Measurements from ENCODE around the gene GNG7.

GNG7 gene

DNA sequence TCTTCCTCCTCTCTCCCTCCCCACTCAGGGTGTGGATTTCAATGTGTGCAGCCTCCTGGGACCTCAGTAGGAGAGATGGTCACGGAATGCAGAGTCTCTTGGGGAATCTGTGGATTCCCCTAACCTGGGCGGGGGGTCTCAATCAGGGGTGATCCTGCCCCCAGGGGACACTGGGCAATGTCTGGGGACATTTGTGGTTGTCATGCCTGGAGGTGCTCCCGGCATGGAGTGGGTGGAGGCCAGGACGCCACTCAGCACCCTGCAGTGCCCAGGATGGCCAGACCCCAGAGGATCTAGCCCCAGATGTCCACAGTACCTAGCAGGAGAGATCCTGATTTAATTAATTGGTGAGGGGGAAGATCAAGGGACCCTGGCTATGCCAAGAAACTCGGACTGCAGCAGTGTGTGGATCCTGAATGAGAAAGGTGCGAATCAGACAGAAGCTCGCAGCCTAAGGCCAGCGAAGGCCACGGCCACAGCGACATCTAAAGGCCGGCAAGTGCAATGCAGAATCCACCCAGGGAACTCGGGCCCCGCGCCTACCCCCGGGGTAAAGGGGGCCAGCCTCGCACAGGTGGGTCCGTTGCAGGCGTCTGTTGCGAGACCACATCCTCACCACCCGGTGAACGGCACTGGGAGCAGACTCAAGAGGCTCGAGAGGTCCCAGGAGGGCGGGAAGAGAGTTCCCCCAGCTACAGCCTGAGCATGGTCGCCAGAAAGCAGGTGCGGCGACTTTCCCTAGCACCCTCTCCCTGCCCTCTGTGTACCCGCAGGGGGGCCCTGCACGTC is 88.8 kb downstream of the GNG7 start:
- peak; percentile 56 for DNase-seq (ENCODE audit: extremely low spot score)
- CTCF ChIA-PET: interaction anchor here (0.6 to 1.2 kb wide), 7 partner anchors 9 to 291 kb away, joined by 3 to 5 read pairs (median 3); no protein-coding TSS in a partner anchor
- POLR2A ChIA-PET: interaction anchor here (1.6 kb wide), 1 partner anchor 138 kb away, joined by 14 read pairs; the partner anchor contains the start of gene GADD45B
- no peak for TF ChIP-seq BHLHE40 (IDR thresholded peaks at IDR 0.05; ENCODE audit: borderline replicate concordance)
- TF ChIP-seq HDGF (IDR thresholded peaks at IDR 0.05; ENCODE audit: borderline replicate concordance): no peak
- TF ChIP-seq TARDBP (IDR thresholded peaks at IDR 0.05): no peak
- TF ChIP-seq, protein P1, sequence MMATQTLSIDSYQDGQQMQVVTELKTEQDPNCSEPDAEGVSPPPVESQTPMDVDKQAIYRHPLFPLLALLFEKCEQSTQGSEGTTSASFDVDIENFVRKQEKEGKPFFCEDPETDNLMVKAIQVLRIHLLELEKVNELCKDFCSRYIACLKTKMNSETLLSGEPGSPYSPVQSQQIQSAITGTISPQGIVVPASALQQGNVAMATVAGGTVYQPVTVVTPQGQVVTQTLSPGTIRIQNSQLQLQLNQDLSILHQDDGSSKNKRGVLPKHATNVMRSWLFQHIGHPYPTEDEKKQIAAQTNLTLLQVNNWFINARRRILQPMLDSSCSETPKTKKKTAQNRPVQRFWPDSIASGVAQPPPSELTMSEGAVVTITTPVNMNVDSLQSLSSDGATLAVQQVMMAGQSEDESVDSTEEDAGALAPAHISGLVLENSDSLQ (IDR thresholded peaks at IDR 0.05): no peak

DNA sequence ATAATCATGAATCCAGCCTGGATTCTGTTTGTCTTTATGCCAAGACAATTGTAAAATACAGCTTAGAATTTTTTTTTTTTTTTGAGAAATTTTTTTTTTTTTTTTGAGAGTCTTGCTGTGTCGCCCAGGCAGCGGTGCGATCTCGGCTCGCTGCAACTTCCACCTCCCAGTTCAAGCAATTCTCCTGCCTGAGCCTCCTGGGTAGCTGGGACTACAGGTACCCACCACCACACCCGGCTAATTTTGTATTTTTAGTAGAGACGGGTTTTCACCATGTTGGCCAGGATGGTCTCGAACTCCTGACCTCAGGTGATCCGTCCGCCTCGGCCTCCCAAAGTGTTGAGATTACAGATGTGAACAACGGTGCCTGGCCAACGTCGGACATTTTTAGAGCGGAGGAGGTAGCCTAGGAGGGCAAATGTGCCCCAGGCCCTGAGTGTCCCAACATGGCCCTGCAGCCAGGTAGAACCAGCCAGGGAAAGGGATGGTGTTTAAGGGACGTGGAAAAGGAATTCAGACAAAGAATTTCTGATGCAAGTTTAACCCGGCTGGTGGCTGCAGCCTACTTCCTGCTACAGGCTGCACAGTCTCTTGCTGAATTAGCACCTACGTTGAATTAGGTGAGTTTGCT is 89.8 kb downstream of the GNG7 start:
- no peak for TF ChIP-seq ELF4 (IDR thresholded peaks at IDR 0.05)
- TF ChIP-seq FOXA1 (IDR thresholded peaks at IDR 0.05): no peak
- no peak for TF ChIP-seq L3MBTL2 (conservative IDR thresholded peaks at IDR 0.05)
- no peak for TF ChIP-seq ARNT (IDR thresholded peaks at IDR 0.05)
- no peak for TF ChIP-seq TARDBP (IDR thresholded peaks at IDR 0.05)
- TF ChIP-seq ZNF384 (IDR thresholded peaks at IDR 0.05): no peak
- no peak for TF ChIP-seq BHLHE40 (IDR thresholded peaks at IDR 0.05; ENCODE audit: borderline replicate concordance)
- TF ChIP-seq, protein P1 (IDR thresholded peaks at IDR 0.05): no peak
- no peak for TF ChIP-seq LEF1 (IDR thresholded peaks at IDR 0.05; ENCODE audit: borderline replicate concordance)
- TF ChIP-seq SUZ12 (IDR thresholded peaks at IDR 0.05): no peak
- TF ChIP-seq CTBP1 (IDR thresholded peaks at IDR 0.05; ENCODE audit: borderline replicate concordance): no peak
- no peak for TF ChIP-seq NFRKB (IDR thresholded peaks at IDR 0.05)
- no peak for TF ChIP-seq FOXK2 (IDR thresholded peaks at IDR 0.05)
- TF ChIP-seq HDGF (IDR thresholded peaks at IDR 0.05; ENCODE audit: borderline replicate concordance): no peak
- TF ChIP-seq FOXM1 (IDR thresholded peaks at IDR 0.05; ENCODE audit: borderline replicate concordance): no peak
- TF ChIP-seq SP1 (IDR thresholded peaks at IDR 0.05): no peak
- POLR2A ChIA-PET: interaction anchor here (5.9 kb wide), 1 partner anchor 136 kb away, joined by 81 read pairs; the partner anchor contains the start of gene GADD45B
- CTCF ChIA-PET: interaction anchor here (0.7 to 1.0 kb wide), 3 partner anchors 14 to 181 kb away, joined by 3 to 5 read pairs (median 3); no protein-coding TSS in a partner anchor
- DNase-seq (ENCODE audit: extremely low spot score): no peak

DNA sequence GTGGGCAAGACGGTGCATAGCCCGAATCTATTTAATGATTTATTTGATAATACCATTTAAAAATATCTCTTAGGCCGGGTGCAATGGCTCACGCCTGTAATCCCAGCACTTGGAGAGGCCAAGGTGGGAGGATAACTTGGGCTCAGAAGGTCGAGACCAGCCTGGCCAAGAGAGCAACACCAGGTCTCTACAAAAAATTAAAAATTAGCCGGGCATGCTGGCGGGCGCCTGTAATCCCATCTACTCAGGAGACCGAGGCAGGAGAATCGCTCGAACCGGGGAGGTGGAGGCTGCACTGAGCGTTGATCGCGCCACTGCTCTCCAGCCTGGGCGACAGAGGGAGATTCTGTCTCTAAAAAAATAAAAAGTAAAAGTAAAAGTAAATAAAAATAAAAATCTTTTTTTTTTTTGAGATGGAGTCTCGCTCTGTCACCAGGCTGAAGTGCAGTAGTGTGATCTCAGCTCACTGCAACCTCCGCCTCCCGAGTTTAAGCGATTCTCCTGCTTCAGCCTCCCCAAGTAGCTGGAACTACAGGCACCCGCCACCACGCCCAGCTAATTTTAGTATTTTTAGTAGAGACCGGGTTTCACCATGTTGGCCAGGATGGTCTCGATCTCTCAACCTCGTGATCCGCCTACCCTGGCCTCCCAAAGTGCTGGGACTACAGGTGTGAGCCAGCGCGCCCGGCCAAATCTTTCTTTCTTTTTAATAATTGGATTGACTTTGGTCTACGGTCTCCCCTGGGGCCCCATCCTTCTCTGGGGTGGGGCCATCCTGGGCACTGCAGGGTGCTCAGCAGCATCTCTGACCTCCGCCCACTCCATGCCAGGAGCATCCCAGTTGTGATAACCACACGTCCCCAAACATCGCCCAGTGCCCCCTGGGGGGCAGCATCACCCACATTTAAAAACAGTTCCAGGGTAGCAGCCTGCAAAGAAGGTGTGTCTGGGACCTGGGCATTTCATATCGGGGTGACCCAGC is 90.7 kb downstream of the GNG7 start:
- DNase-seq (ENCODE audit: extremely low spot score): no peak
- ChIA-PET CTCF (interaction anchor here (0.5 to 1.8 kb wide), 16 partner anchors 8 to 232 kb away, joined by 3 to 15 read pairs (median 4); partner anchors contain the start of genes GADD45B and LMNB2), POLR2A (interaction anchor here (0.5 to 5.9 kb wide), 11 partner anchors 9 to 184 kb away, joined by 3 to 81 read pairs (median 4); partner anchors contain the start of genes GADD45B, LMNB2 and TIMM13)
- TF ChIP-seq BHLHE40 (IDR thresholded peaks at IDR 0.05; ENCODE audit: borderline replicate concordance) (no peak), ZNF384 (IDR thresholded peaks at IDR 0.05) (no peak), NFRKB (IDR thresholded peaks at IDR 0.05) (no peak), FOXA1 (IDR thresholded peaks at IDR 0.05) (no peak), L3MBTL2 (conservative IDR thresholded peaks at IDR 0.05) (no peak), CTBP1 (IDR thresholded peaks at IDR 0.05; ENCODE audit: borderline replicate concordance) (no peak), ELF4 (IDR thresholded peaks at IDR 0.05) (no peak), ARNT (IDR thresholded peaks at IDR 0.05) (no peak)
- TF ChIP-seq, protein P1 (IDR thresholded peaks at IDR 0.05): no peak

DNA sequence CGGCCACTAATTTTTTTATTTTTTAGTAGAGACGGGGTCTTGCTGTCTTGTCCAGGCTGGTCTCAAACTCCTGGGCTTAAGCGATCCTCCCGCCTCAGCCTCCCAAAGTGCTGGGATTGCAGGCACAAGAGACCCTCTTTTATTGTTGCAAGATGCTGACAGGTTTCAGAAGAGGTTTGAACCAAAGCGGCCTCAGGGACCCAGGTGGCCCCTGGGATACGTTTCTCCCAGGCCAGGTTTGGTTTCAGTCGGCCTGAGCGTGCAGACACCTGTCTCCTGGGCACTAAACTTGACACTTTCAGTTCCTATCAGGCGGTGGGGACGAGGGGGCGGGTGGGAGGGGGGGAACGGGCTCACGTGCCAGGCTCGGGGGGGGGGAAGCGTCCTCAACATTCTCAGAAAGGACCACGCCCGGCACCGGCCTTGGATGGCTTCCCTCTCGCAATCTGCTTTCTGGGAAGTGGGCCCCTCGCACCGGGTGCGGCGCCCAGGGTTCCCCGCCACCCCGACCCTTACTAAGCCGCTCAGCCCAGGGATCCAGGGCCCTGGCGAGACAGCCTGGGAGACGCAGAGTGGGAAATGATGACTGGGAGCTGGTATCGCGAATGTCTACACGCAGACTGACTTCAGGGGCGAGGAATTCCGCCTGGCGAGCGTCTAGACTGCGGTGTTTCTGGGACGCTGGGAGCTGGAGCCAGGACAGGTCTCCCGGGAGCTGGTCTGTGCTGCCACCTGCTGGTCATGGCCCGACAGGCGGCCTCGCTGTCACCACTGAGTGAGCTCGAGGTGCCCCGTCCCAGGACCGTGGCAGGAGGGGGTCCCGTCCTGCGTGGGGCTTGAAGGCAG is 91.6 kb downstream of the GNG7 start:
- TF ChIP-seq FOXA1 (IDR thresholded peaks at IDR 0.05) (no peak), CTBP1 (IDR thresholded peaks at IDR 0.05; ENCODE audit: borderline replicate concordance) (no peak), SP1 (IDR thresholded peaks at IDR 0.05) (no peak), FOXM1 (IDR thresholded peaks at IDR 0.05; ENCODE audit: borderline replicate concordance) (no peak), ZNF384 (IDR thresholded peaks at IDR 0.05) (no peak), LEF1 (IDR thresholded peaks at IDR 0.05; ENCODE audit: borderline replicate concordance) (no peak), NFRKB (IDR thresholded peaks at IDR 0.05) (no peak), L3MBTL2 (conservative IDR thresholded peaks at IDR 0.05) (no peak), FOXK2 (IDR thresholded peaks at IDR 0.05) (no peak), ELF4 (IDR thresholded peaks at IDR 0.05) (no peak), TARDBP (IDR thresholded peaks at IDR 0.05) (no peak)
- TF ChIP-seq, protein P1 (IDR thresholded peaks at IDR 0.05): no peak
- ChIA-PET POLR2A (interaction anchor here (0.6 to 5.9 kb wide), 11 partner anchors 10 to 183 kb away, joined by 3 to 81 read pairs (median 4); partner anchors contain the start of genes GADD45B, LMNB2 and TIMM13), CTCF (interaction anchor here (0.5 to 1.8 kb wide), 16 partner anchors 9 to 231 kb away, joined by 3 to 15 read pairs (median 4); partner anchors contain the start of genes GADD45B and LMNB2)
- DNase-seq (ENCODE audit: extremely low spot score): peak; percentile 81
